ENCODE results near the gene STK32B.

Gene STK32B

DNA sequence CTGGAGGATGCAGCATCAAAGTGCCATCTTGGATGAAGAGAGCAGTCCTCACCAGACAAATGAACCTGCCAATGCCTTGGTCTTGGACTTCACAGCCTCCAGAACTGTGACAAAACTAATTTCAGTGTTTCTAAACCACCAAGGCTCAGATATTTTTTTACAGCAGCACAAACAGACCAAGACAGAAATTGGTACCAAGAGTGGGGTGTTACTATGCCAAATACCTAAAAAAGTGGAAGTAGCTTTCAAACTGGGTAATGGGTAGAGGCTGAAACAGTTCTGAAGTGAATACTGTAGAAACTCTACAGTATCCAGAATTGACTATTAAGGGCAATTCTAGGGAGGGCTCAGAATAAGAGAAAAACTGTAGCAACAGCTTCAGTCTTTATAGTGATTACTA lies 170.8 kb downstream of the STK32B start:
- peak; percentile 78 for TF ChIP-seq ZNF707 (tag by site-specific recombination; IDR thresholded peaks at IDR 0.05)
- no peak for TF ChIP-seq ZNF10 (tag by site-specific recombination; IDR thresholded peaks at IDR 0.05)
- POLR2A ChIA-PET = no interaction called here
- CTCF ChIA-PET = no interaction called here
- Histone ChIP-seq H3K36me3 (ENCODE audit: control insufficient read depth in 2 of 2, insufficient read depth in 1 of 2, low read length in 2 of 2) (no peaks in the 10 kb centered on the region), H3K9me3 (ENCODE audit: control insufficient read depth, insufficient read depth, low read depth, low read length) (no peaks in the 10 kb centered on the region), H3K27ac (ENCODE audit: extremely low read depth, low read depth, low read length) (no peak overlapping the region), H3K4me3 (ENCODE audit: low read depth, low read length) (no peak overlapping the region), H3K4me1 (ENCODE audit: control insufficient read depth, insufficient read depth, low read length) (no peaks in the 10 kb centered on the region)

DNA sequence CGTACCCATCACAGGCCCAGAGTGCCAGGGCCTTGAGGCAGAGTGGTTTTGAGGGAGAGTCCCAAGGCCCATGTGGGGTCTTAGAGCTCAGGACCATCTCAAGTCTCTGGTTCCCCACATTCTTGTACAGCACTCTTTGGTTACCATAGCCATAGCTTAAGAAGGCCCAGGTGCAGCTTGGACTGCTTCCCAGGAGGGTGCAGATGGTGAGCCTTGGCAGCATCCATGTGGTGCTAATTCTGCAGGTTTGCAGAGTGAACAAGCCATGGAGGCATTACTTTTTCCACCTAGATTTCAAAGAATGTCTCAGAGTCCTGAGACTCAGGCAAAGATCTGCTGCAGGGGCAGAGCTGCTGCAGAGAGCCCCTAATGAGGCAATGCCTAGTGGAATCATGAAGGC lies 171.7 kb downstream of the STK32B start:
- POLR2A ChIA-PET = no interaction called here

More for the DNA sequence above, 171.7 kb downstream of the STK32B start:
- no peaks in the 10 kb centered on the region for H3K36me3 ChIP-seq (ENCODE audit: control insufficient read depth in 2 of 2, insufficient read depth in 1 of 2, low read length in 2 of 2)
- no peak overlapping the region for H3K27ac ChIP-seq (ENCODE audit: extremely low read depth, low read depth, low read length)
- CTCF ChIA-PET = no interaction called here
- H3K4me3 ChIP-seq (ENCODE audit: low read depth, low read length) = no peak overlapping the region
- H3K4me1 ChIP-seq (ENCODE audit: control insufficient read depth, insufficient read depth, low read length) = no peaks in the 10 kb centered on the region
- no peaks in the 10 kb centered on the region for H3K9me3 ChIP-seq (ENCODE audit: control insufficient read depth, insufficient read depth, low read depth, low read length)
- no peak for TF ChIP-seq ZBTB1 (tag by site-specific recombination; IDR thresholded peaks at IDR 0.05)
- no peak for TF ChIP-seq OSR2 (tag by site-specific recombination; IDR thresholded peaks at IDR 0.05)
- TF ChIP-seq, protein P1, sequence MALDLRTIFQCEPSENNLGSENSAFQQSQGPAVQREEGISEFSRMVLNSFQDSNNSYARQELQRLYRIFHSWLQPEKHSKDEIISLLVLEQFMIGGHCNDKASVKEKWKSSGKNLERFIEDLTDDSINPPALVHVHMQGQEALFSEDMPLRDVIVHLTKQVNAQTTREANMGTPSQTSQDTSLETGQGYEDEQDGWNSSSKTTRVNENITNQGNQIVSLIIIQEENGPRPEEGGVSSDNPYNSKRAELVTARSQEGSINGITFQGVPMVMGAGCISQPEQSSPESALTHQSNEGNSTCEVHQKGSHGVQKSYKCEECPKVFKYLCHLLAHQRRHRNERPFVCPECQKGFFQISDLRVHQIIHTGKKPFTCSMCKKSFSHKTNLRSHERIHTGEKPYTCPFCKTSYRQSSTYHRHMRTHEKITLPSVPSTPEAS (tag by site-specific recombination; IDR thresholded peaks at IDR 0.05) = no peak
- no peak for TF ChIP-seq PRDM2 (tag by site-specific recombination; IDR thresholded peaks at IDR 0.05; ENCODE audit: borderline replicate concordance)
- no peak for TF ChIP-seq ZNF670 (tag by site-specific recombination; IDR thresholded peaks at IDR 0.05; ENCODE audit: low read depth)
- no peak for TF ChIP-seq ZBTB48 (tag by site-specific recombination; IDR thresholded peaks at IDR 0.05)
- TF ChIP-seq ZNF76 (tag by site-specific recombination; IDR thresholded peaks at IDR 0.05; ENCODE audit: borderline replicate concordance, low read depth) = no peak
- TF ChIP-seq, protein P2, sequence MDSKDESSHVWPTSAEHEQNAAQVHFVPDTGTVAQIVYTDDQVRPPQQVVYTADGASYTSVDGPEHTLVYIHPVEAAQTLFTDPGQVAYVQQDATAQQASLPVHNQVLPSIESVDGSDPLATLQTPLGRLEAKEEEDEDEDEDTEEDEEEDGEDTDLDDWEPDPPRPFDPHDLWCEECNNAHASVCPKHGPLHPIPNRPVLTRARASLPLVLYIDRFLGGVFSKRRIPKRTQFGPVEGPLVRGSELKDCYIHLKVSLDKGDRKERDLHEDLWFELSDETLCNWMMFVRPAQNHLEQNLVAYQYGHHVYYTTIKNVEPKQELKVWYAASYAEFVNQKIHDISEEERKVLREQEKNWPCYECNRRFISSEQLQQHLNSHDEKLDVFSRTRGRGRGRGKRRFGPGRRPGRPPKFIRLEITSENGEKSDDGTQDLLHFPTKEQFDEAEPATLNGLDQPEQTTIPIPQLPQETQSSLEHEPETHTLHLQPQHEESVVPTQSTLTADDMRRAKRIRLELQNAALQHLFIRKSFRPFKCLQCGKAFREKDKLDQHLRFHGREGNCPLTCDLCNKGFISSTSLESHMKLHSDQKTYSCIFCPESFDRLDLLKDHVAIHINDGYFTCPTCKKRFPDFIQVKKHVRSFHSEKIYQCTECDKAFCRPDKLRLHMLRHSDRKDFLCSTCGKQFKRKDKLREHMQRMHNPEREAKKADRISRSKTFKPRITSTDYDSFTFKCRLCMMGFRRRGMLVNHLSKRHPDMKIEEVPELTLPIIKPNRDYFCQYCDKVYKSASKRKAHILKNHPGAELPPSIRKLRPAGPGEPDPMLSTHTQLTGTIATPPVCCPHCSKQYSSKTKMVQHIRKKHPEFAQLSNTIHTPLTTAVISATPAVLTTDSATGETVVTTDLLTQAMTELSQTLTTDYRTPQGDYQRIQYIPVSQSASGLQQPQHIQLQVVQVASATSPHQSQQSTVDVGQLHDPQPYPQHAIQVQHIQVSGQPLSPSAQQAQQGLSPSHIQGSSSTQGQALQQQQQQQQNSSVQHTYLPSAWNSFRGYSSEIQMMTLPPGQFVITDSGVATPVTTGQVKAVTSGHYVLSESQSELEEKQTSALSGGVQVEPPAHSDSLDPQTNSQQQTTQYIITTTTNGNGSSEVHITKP (tag by site-specific recombination; IDR thresholded peaks at IDR 0.05) = no peak
- TF ChIP-seq, protein P3, sequence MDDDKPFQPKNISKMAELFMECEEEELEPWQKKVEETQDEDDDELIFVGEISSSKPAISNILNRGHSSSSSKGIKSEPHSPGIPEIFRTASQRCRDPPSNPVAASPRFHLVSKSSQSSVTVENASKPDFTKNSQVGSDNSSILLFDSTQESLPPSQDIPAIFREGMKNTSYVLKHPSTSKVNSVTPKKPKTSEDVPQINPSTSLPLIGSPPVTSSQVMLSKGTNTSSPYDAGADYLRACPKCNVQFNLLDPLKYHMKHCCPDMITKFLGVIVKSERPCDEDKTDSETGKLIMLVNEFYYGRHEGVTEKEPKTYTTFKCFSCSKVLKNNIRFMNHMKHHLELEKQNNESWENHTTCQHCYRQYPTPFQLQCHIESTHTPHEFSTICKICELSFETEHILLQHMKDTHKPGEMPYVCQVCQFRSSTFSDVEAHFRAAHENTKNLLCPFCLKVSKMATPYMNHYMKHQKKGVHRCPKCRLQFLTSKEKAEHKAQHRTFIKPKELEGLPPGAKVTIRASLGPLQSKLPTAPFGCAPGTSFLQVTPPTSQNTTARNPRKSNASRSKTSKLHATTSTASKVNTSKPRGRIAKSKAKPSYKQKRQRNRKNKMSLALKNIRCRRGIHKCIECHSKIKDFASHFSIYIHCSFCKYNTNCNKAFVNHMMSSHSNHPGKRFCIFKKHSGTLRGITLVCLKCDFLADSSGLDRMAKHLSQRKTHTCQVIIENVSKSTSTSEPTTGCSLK (tag by site-specific recombination; IDR thresholded peaks at IDR 0.05) = no peak
- TF ChIP-seq ZNF660 (tag by site-specific recombination; IDR thresholded peaks at IDR 0.05) = no peak
- no peak for TF ChIP-seq ZNF600 (tag by site-specific recombination; IDR thresholded peaks at IDR 0.05)
- no peak for TF ChIP-seq ZNF639 (tag by site-specific recombination; IDR thresholded peaks at IDR 0.05)
- no peak for TF ChIP-seq ZNF175 (tag by site-specific recombination; IDR thresholded peaks at IDR 0.05)
- TF ChIP-seq ZNF341 (tag by site-specific recombination; IDR thresholded peaks at IDR 0.05; ENCODE audit: low read depth) = no peak
- TF ChIP-seq MZF1 (tag by site-specific recombination; IDR thresholded peaks at IDR 0.05; ENCODE audit: borderline replicate concordance) = no peak
- TF ChIP-seq ZBTB7A (tag by site-specific recombination; IDR thresholded peaks at IDR 0.05; ENCODE audit: low read depth) = no peak
- no peak for TF ChIP-seq ZNF174 (tag by site-specific recombination; IDR thresholded peaks at IDR 0.05)
- TF ChIP-seq ZNF19 (tag by site-specific recombination; IDR thresholded peaks at IDR 0.05; ENCODE audit: low read depth) = no peak

Measured in HEK293 (cell line).